GM18873 (cell line): ENCODE results near the gene CCNYL1.

ENCODE experiments used
- ATAC-seq: cut with Tn5 transposase; IDR thresholded peaks from one replicate; pipeline ENCODE4 v1.9.1; 2021; ENCODE audit warnings: mild to moderate bottlenecking, moderate library complexity, moderate number of reproducible peaks; ENCODE audit not compliant: unreplicated experiment, low FRiP score

CCNYL1 gene

DNA sequence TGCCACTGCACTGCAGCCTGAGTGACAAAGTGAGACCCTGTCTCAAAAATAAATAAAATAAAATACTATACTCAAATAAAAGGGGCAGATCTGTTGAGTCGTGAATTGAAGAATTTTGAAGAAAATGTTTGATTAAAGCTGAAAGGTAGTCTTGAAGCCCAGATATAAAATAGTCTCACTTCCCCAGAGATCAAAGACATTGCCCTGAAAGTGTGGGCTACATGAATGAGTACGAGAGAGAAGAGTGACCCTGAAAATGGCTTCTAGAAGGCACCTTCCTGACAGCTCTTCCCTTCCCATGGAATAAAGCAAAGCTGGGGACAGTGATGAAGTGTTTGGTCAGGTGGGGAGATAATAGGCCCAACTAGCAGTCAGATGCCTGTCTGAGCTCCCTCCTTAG lies 72.1 kb downstream of the CCNYL1 start:
- ATAC-seq = no peak

DNA sequence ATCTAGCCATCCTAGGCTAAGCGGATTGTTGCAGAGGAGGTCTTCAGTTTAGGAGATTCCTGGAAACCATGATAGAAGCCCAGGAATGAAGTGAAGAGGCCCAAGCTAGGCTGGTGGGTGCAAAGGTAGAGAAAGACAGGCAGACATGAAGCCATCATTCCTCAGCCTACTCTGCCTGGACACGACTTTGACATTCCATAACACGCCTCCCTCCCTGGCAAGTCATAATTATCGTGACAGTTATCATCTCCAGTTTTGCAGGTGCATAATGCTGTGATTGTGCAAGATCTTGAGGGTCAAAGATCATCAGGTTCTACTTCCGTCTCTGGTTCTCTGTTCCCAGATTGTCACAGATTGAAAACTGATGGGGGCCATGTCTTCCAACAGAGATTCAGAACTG lies 73.5 kb downstream of the CCNYL1 start:
- ATAC-seq = no peak

DNA sequence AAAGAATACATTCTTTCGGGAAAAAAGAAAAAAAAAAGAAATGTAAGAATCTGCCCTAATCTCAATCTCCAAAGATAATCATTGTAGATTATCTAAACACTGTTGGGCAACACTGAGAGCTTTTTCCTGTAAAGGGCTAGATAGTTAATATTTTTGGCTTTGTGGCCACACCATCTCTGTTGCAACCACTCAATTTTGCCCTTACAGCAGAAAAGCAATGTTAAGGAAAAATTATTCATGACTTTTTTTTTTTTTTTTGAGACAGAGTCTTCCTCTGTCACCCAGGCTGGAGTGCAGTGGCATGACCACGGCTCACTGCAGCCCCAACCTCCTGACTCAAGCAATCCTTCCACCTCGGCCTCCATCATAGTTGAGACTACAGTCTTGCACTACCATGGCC lies 75.6 kb downstream of the CCNYL1 start:
- no peak for ATAC-seq

DNA sequence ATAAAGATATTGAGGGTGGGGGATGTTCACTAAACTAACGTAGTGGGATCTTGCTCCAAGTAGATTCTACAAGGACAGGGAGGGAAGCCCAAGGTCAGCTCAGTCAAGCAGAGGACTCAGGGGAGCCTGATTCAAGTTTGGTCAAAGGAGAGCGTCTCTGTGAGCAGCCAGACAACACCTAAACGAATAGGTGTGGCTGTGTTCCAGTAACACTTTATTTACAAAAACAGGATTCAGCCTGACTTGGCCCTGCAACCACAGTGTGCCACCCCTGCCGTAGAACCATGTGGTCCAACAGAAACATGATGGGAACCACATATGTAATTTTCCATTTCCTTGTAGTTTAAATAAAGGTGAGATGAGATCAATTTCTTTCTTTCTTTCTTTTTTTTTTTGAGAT lies 76.4 kb downstream of the CCNYL1 start:
- no peak for ATAC-seq

DNA sequence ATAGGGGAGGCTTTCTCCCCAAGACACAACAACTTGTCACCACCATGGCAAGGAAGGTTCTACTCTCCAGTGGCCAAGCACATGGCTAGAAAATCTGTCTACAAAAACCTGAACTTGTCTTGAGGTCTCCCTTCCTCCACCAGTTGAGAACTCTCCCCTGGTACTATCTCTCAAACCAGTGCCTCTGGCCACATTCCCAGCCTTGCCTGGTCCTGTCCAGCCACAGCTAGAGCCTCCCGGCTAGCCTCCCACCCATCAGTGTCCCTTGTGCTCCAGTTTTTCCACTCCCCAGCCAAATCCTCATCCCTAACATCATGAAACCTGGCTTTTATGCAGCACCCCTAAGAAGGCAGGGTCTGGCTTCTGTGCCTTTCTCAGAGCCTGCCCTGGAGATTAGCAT lies 79.5 kb downstream of the CCNYL1 start:
- ATAC-seq = no peak

DNA sequence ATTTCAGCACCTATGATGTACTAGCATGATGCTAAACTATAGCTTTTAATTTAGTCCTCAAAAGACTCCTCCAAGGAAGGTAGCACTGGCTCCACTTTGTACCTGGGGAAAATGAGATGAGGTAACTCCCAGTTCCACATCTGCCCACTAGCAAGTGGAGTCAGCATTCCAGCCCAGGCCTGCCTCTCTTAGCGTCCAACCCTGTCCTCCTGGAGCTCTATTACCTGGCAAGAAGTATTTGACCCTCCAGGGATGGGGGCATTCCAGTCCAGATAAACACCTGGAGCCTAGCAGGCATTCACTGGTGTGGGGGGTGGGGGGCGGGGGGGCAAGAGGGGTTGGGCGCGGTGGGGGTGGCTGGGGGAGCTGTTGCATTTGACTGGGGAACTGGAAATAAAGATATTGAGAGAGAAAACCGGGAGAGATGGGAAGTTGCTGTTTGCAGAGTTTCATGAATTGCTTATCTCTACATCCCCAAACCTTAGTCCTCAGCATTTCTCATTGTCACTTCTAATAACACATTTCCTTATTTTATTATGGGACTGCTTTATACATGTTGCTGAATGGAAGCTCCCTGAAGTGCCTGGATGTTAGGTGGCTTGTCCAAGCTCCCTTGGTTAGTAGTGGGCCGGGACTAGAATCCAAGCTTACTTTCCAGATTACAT lies 80.3 kb downstream of the CCNYL1 start:
- no peak for ATAC-seq

DNA sequence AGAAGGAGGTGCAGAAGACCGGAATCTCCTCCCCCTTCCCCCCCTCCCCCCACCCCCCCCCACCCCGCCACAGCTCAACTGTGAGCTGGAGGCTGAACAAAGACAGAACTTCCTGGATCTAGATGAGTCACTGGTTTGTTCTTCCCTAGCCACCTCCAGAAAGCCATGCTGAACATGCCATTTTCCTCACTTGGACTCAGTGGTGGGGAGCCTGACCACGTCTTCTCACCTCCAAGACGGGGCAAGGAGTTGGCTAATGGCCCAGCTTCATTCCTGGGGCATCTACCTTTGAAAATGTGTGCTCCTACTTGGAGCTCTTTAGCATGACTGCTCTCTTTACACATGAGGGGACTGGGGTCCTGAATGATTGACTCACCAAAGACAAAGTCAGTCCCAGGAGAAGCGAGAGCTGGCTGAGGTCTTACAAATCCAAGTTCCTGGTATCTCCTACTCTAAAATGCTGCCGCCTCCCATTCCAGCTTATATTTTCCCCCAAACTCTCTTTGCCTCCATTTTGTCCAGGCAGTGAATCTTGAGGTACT lies 80.9 kb downstream of the CCNYL1 start:
- no peak for ATAC-seq

DNA sequence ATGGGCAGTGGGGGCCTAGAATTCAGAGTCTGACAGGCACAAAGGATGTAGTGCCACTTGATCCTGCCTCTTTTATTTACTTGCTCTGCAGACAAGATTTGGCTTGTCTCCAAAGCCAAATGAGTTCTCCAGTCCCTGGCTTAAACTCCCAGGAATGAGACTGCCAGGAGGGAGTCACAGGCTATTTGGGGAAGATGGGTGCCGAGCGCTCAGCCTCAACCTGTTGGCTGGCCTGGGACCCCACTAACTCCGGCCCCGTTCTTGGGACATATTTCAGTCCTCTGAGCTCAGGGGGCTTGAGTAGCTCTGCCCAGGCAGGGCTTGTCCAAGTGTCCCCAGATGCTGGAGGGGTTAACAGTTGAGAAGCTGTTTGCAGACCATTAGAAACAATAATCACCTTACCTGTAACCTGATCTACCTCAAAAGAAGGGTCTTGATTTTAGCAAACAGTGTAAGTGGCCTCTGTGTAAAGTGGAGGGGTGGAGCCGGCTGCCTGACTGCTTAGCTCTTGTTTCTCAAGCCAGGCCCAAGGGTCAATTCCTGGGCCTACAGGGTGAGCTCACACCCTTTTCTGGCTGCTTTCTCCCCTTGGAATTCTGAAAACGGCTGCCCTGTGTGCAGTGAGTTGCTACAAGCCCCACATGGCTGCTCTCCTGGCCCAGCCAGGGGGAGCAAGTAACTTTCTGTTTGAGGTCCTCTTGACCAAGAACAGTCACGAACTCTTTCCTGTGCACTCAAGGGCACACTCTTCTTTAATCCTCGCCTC lies 85.3 kb downstream of the CCNYL1 start:
- ATAC-seq = no peak

DNA sequence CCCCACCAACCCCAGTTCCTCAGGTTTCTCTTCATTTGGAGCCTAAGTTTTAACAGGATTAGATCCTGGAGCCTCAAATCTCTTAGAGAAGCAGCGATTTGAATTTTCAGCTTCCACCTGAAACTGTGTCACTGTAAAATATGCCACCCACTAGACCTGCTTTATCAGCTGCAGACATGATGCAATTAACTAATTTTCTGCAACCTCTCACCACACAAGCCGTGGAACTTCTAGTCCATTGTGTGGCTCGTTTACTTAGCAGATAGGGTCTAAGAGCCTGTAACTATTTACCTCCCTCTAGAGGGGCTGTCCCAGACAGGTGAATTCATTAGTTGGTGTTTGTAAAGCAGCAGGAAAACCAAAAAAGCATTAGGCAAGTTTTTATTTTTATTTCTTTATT lies 89.8 kb downstream of the CCNYL1 start:
- no peak for ATAC-seq

DNA sequence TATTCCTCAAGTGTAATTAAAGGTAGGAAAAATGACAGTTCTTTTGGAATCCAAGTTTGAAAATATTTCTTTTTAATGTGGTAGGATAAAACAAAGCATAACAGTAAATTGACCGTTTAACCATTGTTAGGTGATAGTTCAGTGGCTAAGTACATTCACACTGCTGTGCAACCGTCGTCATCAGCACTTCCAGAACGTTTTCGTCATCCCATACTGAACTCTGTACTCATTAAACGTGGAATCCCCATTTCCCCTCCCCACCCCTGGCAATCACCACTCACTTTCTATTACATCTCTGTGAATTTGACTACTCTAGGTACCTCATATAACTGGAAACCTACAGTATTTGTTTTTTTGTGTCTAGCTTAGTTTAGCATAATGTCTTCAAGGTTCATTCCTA lies 91.2 kb downstream of the CCNYL1 start:
- ATAC-seq = no peak
